Epithelial cell of proximal tubule (primary cell): Measurements from ENCODE around the gene LRIT1. TPM values are rescaled to one million over a fixed set of nuclear protein-coding genes. Genes with fewer than 3 reads are reported as not detected.

Experiments used
- DNase-seq: peaks from one replicate; pipeline ENCODE4 v3.0.0-alpha.2; 2011; ENCODE audit warnings: low read depth
- H3K4me3 ChIP-seq: 2 replicates; pipeline ENCODE4 v1.5.1; 2011; ENCODE audit warnings: low read depth, mild to moderate bottlenecking, low read length
- total RNA-seq: library from RNA; depleted of rRNA; stranded (reverse); fragments of >200 nt; gene quantifications from 2 replicates; pipeline ENCODE4 v1.2.3, GENCODE V29; 2015
- TF ChIP-seq, protein P1 (sequence below): conservative IDR thresholded peaks from 2 replicates; pipeline ENCODE4 v1.5.1; 2012; ENCODE audit warnings: low read depth, mild to moderate bottlenecking, low read length

LRIT1 gene
- total RNA-seq, 1 donor from 2014 or later = not detected

DNA sequence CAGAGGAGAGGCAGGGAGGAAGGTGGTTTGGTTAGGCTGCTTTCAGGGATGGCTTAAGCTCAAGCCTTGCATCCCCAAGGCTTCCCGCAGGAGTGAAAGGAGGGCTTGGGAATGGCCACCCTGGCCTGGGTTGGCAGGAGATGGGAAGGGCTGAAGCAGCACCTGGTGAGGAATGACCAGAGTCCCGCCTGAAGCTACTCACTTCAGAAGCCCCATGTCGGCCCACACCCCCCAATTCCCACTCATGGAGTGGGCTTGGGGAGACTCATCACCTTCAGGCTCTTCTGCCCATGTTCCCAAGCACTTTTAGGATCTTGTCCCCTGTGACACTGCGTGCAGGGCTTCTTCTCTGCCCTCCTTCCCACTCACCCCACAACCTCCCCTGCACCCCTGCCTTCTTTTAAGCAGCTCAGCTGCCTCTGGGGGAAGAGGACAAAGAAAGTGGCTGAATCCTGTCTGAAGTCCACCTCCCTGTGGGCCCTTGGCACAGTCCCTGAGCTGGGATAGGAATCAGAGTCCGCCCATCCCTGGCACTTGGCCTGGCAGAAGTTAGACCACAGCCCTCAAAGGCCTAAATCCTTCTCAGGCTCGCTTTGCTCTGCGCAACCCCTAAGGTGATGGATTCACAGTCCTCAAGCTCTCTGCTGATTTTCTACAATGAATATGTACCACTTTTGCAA, 20.0 kb upstream of the LRIT1 start:
- TF ChIP-seq, protein P1, sequence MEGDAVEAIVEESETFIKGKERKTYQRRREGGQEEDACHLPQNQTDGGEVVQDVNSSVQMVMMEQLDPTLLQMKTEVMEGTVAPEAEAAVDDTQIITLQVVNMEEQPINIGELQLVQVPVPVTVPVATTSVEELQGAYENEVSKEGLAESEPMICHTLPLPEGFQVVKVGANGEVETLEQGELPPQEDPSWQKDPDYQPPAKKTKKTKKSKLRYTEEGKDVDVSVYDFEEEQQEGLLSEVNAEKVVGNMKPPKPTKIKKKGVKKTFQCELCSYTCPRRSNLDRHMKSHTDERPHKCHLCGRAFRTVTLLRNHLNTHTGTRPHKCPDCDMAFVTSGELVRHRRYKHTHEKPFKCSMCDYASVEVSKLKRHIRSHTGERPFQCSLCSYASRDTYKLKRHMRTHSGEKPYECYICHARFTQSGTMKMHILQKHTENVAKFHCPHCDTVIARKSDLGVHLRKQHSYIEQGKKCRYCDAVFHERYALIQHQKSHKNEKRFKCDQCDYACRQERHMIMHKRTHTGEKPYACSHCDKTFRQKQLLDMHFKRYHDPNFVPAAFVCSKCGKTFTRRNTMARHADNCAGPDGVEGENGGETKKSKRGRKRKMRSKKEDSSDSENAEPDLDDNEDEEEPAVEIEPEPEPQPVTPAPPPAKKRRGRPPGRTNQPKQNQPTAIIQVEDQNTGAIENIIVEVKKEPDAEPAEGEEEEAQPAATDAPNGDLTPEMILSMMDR = no peak
- no peak overlapping the region for H3K4me3 ChIP-seq
- DNase-seq = no peak

DNA sequence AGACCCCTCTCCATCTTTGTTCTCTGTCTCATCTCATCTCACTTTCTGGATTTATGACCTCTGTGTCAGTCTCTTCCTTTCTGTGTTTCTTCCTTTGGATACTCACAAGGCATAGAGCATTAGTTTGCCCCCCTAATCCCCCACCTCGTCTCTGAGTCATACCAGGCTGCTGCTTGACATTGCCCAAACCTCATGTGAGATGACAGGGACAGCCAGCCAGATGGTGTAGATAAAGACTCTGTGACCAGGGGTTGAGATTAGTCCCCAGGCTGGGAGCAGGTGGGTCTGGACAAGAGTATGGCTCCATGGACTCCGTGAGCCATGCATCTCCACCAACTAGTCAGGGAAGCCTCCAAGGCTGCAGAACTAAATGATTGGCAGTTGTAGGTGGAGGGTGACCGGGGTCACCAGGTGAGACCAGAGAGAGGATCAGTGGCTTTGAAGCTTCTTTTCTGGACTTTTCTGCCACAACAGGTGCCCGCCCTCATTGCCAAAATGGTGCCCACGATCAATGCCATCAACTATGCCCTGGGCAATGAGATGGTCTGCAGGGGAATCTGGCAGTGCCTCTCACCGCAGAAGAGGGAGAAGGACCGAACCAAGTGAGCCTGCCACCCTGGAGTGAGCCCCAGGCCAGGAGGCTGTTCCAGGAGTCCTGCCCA, 16.8 kb upstream of the LRIT1 start:
- H3K4me3 ChIP-seq = no peak overlapping the region
- TF ChIP-seq, protein P1 = no peak
- no peak for DNase-seq

DNA sequence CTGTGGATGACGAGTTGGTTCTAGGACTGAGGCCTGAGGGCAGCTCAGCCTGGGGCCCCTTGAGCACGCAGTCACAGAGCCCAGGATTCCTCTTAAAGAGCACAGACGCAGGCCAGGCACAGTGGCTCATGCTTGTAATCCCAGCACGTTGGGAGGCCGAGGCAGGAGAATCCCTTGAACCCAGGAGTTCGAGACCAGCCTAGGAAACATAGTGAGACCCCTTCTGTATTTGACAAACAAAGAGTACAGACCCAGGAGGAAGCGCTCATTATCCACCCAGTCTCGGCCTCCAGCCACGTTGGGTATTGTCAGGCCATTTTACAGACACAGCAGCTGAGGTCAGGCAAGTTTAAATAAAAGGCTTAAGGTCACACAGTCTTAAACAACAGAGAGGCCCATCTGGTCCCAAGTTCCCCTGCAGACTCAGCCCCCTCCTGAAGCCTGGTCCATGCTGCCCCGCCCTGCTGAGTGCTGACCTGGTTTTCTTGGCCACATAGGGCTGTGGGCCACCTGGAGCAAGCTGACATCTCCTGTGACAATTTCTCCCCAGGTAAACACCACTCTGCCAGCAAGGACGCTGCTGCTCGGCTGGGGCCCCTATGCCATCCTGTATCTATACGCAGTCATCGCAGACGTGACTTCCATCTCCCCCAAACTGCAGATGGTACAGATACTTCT, 16.1 kb upstream of the LRIT1 start:
- DNase-seq = no peak
- TF ChIP-seq, protein P1 = no peak
- no peak overlapping the region for H3K4me3 ChIP-seq

DNA sequence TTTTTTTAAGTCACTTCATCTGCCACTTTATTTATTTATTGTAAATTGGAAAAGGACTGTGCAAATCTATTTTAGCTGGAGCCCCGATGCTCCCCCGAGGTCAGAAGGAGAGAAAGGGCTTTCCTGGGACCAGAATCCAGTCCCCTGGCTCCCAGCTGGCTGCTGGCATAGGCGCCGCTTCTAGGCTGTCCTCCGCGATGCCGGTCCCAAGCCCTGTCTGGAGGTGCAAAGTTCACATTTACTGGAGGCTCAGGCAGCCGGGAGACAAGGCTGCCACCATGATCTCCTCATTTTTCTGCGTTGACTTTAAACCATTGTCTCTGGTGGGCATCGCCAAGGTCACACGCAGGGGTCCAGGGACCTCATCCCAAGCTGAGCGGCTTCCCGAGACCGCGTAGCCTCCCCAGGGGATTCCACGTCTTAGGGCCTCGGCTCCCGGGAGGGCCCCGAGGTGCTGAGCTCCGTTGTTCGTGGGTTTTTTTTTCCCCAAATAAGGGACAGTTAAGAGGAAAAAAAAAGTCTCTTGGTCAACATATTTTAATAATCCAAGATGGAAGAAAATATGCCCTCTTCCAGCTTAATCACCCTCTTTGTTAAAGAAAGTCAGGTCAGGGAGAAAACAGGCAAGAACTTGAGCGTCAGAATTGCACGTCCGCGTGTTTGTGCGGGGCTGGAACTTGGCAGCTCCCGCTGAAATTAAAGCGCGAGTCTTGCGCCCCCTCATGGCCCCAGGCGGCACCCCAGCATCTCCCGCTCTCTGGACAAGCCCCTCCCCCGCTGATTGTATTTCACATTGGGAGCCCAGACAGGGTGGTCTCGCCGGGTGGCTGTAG, 15.4 kb upstream of the LRIT1 start:
- TF ChIP-seq, protein P1 = peak; percentile 67
- DNase-seq = no peak
- H3K4me3 ChIP-seq = no peak overlapping the region

DNA sequence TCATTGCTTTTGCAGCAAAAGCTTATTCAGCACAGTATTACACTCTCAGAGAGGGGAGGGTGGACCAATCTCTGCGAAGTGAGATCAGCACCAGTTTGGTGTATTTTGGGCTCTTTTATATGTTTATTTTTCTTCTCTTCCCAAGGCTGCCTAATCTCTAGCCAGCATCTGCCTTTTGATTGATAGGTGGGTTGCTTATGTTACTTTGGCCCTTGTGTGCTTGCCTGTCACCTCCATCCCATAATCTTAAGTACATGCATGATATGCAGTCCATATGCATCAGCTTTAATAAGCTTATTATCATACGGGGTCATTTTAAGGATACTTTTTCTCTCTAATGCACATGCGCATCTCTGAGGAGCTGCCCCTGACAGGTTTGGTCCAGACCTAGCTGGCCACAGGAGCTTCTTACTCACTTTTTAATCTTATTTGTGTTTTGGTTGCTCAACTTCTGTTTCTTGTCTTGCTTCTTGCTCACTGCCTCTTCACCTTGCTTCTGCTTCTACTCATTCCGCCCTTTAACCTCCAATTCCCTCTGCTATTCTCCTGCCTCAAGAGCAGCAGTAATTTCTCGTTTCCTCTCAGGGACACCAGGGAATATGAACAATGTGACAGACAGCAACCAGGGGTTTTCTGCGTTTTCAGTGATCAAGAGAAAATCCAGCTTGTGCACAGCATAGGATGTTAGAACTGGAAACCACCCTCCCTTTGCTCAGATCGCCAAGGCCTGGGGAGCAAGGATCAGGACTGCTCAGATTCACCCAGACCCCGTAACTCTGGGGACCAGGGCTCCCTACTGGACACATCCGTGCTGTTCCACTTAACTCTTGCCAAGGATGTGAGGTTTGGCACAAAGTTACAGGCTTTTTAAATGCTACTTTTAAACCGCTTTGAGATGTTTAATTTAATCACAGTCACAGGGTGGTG, 13.5 kb upstream of the LRIT1 start:
- TF ChIP-seq, protein P1 = no peak
- no peak for DNase-seq
- no peak overlapping the region for H3K4me3 ChIP-seq

DNA sequence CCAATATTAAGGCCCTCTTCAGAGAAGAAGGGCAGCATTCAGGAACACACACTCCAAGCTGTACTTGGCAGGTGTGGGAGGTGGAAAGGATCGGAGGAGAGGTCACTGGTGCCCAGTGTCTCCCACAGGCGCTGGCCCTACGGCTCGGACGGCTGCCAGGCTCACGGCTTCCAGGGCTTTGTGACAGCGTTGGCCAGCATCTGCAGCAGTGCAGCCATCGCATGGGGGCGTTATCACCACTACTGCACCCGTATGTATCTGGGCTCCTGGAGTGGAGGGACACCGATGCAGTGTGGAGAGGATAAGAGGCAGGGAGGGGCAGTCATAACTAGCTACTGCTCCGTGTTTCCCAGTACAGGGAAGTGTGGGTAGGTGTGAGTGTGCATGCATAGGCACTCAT, 7.4 kb upstream of the LRIT1 start:
- no peak for DNase-seq
- TF ChIP-seq, protein P1 = no peak
- no peak overlapping the region for H3K4me3 ChIP-seq
